CD4-positive, alpha-beta memory T cell (primary cell): ENCODE measurements around the gene UFSP2. TPM values are rescaled to one million over a fixed set of nuclear protein-coding genes. Genes with fewer than 3 reads are reported as not detected.
A peak's percentile ranks its signal among the peaks of the same experiment; 100 is the strongest.

Experiments used
- CTCF ChIA-PET: fragments of 350-600 bp; sonication (Branson Sonifier 250); formaldehyde crosslinking; loops from one replicate; lab custom pipeline; 2021; ENCODE audit warnings: inconsistent platforms; ENCODE audit not compliant: partially characterized antibody; lab: Charles Lee
- POLR2A ChIA-PET: fragments of 350-600 bp; sonication (Branson Sonifier 250); formaldehyde crosslinking; loops from one replicate; lab custom pipeline; 2021; ENCODE audit not compliant: partially characterized antibody; lab: Charles Lee
- DNase-seq, 5 donors: peaks; one replicate each; pipeline versions ENCODE4 v3.0.0 to v3.0.0-alpha.2; 2020 to 2022; ENCODE audit warnings: mixed read lengths in 1 of 5
- H3K27ac ChIP-seq: one replicate; pipeline ENCODE4 v1.7.0; 2013; ENCODE audit warnings: low read depth, low read length
- H3K27me3 ChIP-seq: 2 replicates; pipeline ENCODE4 v1.7.0; 2013; ENCODE audit warnings: mild to moderate bottlenecking, low read length, moderate library complexity; ENCODE audit not compliant: insufficient read depth
- H3K36me3 ChIP-seq: 2 replicates; pipeline ENCODE4 v1.7.0; 2013; ENCODE audit warnings: mild to moderate bottlenecking, low read length, moderate library complexity; ENCODE audit not compliant: insufficient read depth
- H3K4me1 ChIP-seq: 2 replicates; pipeline ENCODE4 v1.7.0; 2013; ENCODE audit warnings: mild to moderate bottlenecking, low read length, moderate library complexity; ENCODE audit not compliant: insufficient read depth
- H3K4me3 ChIP-seq, 2 donors: one replicate each; pipeline ENCODE4 v1.7.0; 2013; ENCODE audit warnings: low read length in 2 of 2, mild to moderate bottlenecking in 1 of 2
- H3K9me3 ChIP-seq, 2 donors: one replicate each; pipeline ENCODE4 v1.7.0; 2013; ENCODE audit warnings: low read length in 2 of 2, control low read depth in 1 of 2; ENCODE audit not compliant: control insufficient read depth in 1 of 2
- H3K27ac Mint-ChIP-seq, 7 donors: one replicate each; pipeline ENCODE4 v1.8.0; 2020 to 2021; ENCODE audit warnings: mixed read lengths in 7 of 7, mild to moderate bottlenecking in 6 of 7, inconsistent platforms in 3 of 7, moderate library complexity in 3 of 7
- H3K27me3 Mint-ChIP-seq, 2 donors: one replicate each; pipeline ENCODE4 v1.8.0; 2020 to 2021; ENCODE audit warnings: mixed read lengths in 2 of 2
- H3K36me3 Mint-ChIP-seq, 2 donors: one replicate each; pipeline ENCODE4 v1.8.0; 2020 to 2021; ENCODE audit warnings: mixed read lengths in 2 of 2, inconsistent platforms in 1 of 2, mild to moderate bottlenecking in 1 of 2
- H3K4me1 Mint-ChIP-seq, 4 donors: one replicate each; pipeline ENCODE4 v1.8.0; 2020 to 2021; ENCODE audit warnings: mixed read lengths in 4 of 4, mild to moderate bottlenecking in 1 of 4
- H3K4me3 Mint-ChIP-seq, 8 donors: one replicate each; pipeline ENCODE4 v1.8.0; 2020 to 2021; ENCODE audit warnings: mixed read lengths in 8 of 8, mild to moderate bottlenecking in 7 of 8, moderate library complexity in 6 of 8, inconsistent platforms in 3 of 8
- H3K9me3 Mint-ChIP-seq, 8 donors: one replicate each; pipeline ENCODE4 v1.8.0; 2020 to 2021; ENCODE audit warnings: mixed read lengths in 8 of 8, mild to moderate bottlenecking in 5 of 8, inconsistent platforms in 3 of 8, moderate library complexity in 1 of 8
- intact Hi-C: fragments of 100-400 bp; cut with micrococcal nuclease; formaldehyde crosslinking; loops from one replicate; pipeline ENCODE4 v1.15.1; 2023
- polyA plus RNA-seq, 2 donors: library from polyadenylated mRNA; unstranded; fragments of 300-500 nt; fragmentation: Illumina TruSeq; gene quantifications; one replicate each; pipeline ENCODE4 v1.2.3, GENCODE V29; 2021
- total RNA-seq, 2 experiments: library from RNA; stranded (reverse); gene quantifications; one replicate each; pipeline ENCODE4 v1.2.3, GENCODE V29; 2021

The UFSP2 gene
- total and polyA plus RNA-seq, 4 experiments from 2014 or later: 30.1 to 53.8 (median 37.0) TPM

- Mint-ChIP-seq H3K9me3 (no peaks in the 10 kb centered on the region), H3K36me3 (peaks cover 34 to 56% of the 10 kb centered on the region in 2 donors), H3K4me3 (no peak overlapping the region), H3K27ac (no peak overlapping the region), H3K4me1 (peaks cover 0 to 4% (median 3%) of the 10 kb centered on the region in 4 donors), H3K27me3 (no peaks in the 10 kb centered on the region)
- Histone ChIP-seq H3K4me1 (no peaks in the 10 kb centered on the region), H3K36me3 (peaks cover 22% of the 10 kb centered on the region), H3K9me3 (no peaks in the 10 kb centered on the region), H3K27me3 (no peaks in the 10 kb centered on the region), H3K4me3 (no peak overlapping the region), H3K27ac (no peak overlapping the region)
- DNase-seq: no peak
- intact Hi-C loops: no loop called here
- ChIA-PET POLR2A (no interaction called here), CTCF (no interaction called here)
These were observed 13.9 kb downstream of the UFSP2 start for GRCh38 chr4:185411849-185412248.

- ChIA-PET CTCF (no interaction called here), POLR2A (interaction anchor here (1.3 kb wide), 1 partner anchor 12 kb away, joined by 3 read pairs; the partner anchor contains the start of gene ANKRD37)
- peaks cover 0 to 2% (median 0%) of the 10 kb centered on the region in 8 donors for H3K9me3 Mint-ChIP-seq
- peaks cover 38 to 50% of the 10 kb centered on the region in 2 donors for H3K36me3 Mint-ChIP-seq
- intact Hi-C loops: no loop called here
- H3K4me3 Mint-ChIP-seq: no peak overlapping the region
- Histone ChIP-seq H3K27me3 (no peaks in the 10 kb centered on the region), H3K4me3 (no peak overlapping the region), H3K4me1 (no peaks in the 10 kb centered on the region), H3K9me3 (no peaks in the 10 kb centered on the region), H3K27ac (no peak overlapping the region), H3K36me3 (peaks cover 17% of the 10 kb centered on the region)
- DNase-seq: no peak
- peak overlapping the region in 1 of 7 donors; percentile 58 for H3K27ac Mint-ChIP-seq
- H3K4me1 Mint-ChIP-seq: peaks cover 0 to 2% (median 0%) of the 10 kb centered on the region in 4 donors
- H3K27me3 Mint-ChIP-seq: no peaks in the 10 kb centered on the region
These were observed 17.3 kb downstream of the UFSP2 start for GRCh38 chr4:185408432-185408831.

DNA sequence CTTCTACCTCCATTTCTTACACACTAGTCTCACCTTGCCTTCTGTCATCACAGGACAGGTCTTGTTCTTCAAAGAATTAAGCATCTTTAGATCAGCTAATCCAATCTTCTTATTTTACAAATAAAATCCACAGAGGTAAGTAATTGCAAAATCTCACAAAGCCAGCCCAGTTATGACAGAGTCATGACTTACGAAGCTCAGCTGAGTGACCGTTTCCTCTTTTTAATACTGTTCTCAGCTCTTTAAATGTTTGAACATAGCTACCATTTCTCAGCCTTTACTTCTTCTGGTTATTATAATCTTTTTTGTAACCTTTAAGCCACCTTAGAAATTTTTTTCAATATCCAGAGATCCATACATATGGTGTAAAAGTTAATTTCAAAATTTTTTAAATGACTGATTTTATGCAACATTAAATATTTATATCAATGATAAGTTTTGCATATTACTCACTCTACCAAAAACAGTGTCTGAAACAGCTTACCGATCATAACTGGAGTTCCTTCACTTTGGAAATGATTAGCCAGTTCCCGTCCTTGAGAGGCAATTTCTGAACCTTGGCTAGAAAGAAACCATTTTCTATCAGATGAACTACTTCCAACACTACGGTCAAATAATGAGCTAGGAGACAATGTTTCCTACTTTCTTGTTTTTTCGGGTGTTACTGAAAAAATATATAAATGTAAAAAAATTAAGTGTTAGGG is 20.3 kb downstream of the UFSP2 start:
- ChIA-PET POLR2A (interaction anchor here (1.4 to 2.1 kb wide), 2 partner anchors 10 to 20 kb away, joined by 7 to 9 read pairs; partner anchors contain the start of genes ANKRD37, LRP2BP and UFSP2), CTCF (interaction anchor here (1.4 kb wide), 2 partner anchors 10 to 20 kb away, joined by 3 to 4 read pairs; partner anchors contain the start of genes LRP2BP and UFSP2)
- peaks cover 0 to 2% (median 0%) of the 10 kb centered on the region in 8 donors for H3K9me3 Mint-ChIP-seq
- Histone ChIP-seq H3K36me3 (peaks cover 26% of the 10 kb centered on the region), H3K27ac (no peak overlapping the region), H3K4me1 (no peaks in the 10 kb centered on the region), H3K4me3 (no peak overlapping the region), H3K9me3 (no peaks in the 10 kb centered on the region), H3K27me3 (no peaks in the 10 kb centered on the region)
- intact Hi-C loops: no loop called here
- peaks cover 0 to 3% (median 0%) of the 10 kb centered on the region in 4 donors for H3K4me1 Mint-ChIP-seq
- H3K27ac Mint-ChIP-seq: peak overlapping the region in 3 of 7 donors; percentile 22 to 50 (median 31)
- no peak overlapping the region for H3K4me3 Mint-ChIP-seq
- no peak for DNase-seq
- no peaks in the 10 kb centered on the region for H3K27me3 Mint-ChIP-seq
- peaks cover 35 to 54% of the 10 kb centered on the region in 2 donors for H3K36me3 Mint-ChIP-seq

GRCh38 chr4:185404031-185404430 is 21.7 kb downstream of the UFSP2 start:
- H3K9me3 Mint-ChIP-seq: peaks cover 0 to 2% (median 0%) of the 10 kb centered on the region in 8 donors
- H3K27me3 ChIP-seq: no peaks in the 10 kb centered on the region
- peaks cover 0 to 1% (median 0%) of the 10 kb centered on the region in 4 donors for H3K4me1 Mint-ChIP-seq
- H3K27ac Mint-ChIP-seq: no peak overlapping the region
- no peak overlapping the region for H3K4me3 ChIP-seq
- H3K27ac ChIP-seq: no peak overlapping the region
- intact Hi-C loops: no loop called here
- H3K9me3 ChIP-seq: no peaks in the 10 kb centered on the region
- DNase-seq: no peak
- H3K36me3 ChIP-seq: peaks cover 22% of the 10 kb centered on the region
- no peaks in the 10 kb centered on the region for H3K4me1 ChIP-seq
- peaks cover 33 to 60% of the 10 kb centered on the region in 2 donors for H3K36me3 Mint-ChIP-seq
- H3K27me3 Mint-ChIP-seq: no peaks in the 10 kb centered on the region
- H3K4me3 Mint-ChIP-seq: no peak overlapping the region
- POLR2A ChIA-PET: no interaction called here
- CTCF ChIA-PET: interaction anchor here (1.3 kb wide), 1 partner anchor 23 kb away, joined by 3 read pairs; no protein-coding TSS in a partner anchor

GRCh38 chr4:185399466-185399865 is 26.3 kb downstream of the UFSP2 start:
- DNase-seq: no peak
- Mint-ChIP-seq H3K4me3 (no peak overlapping the region), H3K27me3 (no peaks in the 10 kb centered on the region), H3K4me1 (peaks cover 7 to 18% (median 15%) of the 10 kb centered on the region in 4 donors), H3K36me3 (peaks cover 16 to 41% of the 10 kb centered on the region in 2 donors), H3K27ac (no peak overlapping the region), H3K9me3 (no peaks in the 10 kb centered on the region)
- POLR2A ChIA-PET: no interaction called here
- Histone ChIP-seq H3K36me3 (peaks cover 9% of the 10 kb centered on the region), H3K9me3 (no peaks in the 10 kb centered on the region), H3K4me3 (no peak overlapping the region), H3K4me1 (peaks cover 12% of the 10 kb centered on the region), H3K27ac (no peak overlapping the region), H3K27me3 (no peaks in the 10 kb centered on the region)
- intact Hi-C loops: loop anchor here (5.0 to 10.0 kb wide), 6 partner anchors 257 to 1742 kb away; partner anchors contain the start of genes ACSL1, CENPU, CYP4V2 and RWDD4
- CTCF ChIA-PET: no interaction called here

DNA sequence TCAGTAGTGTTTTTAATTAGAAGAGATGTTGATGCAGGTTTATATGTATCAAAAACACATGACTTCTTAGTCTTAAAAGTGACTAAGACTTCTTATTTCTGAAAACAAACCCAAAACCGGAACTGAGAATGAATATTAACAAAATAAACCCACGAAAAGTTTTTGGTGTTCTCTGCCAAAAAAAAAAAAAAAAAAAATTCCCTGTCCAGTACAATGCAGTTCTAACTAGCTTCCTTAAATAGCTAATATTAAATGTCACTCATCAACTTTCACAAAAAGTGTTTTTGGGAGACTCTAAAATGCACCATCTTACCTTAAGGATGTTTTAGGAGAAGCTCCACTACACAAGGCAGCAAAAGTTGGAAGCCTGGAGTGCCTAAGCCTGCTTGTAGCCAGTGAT is 27.1 kb downstream of the UFSP2 start:
- POLR2A ChIA-PET: interaction anchor here (0.6 kb wide), 1 partner anchor 27 kb away, joined by 3 read pairs; the partner anchor contains the start of gene UFSP2
- Mint-ChIP-seq H3K4me3 (no peak overlapping the region), H3K27ac (peak overlapping the region in 2 of 7 donors; percentile 13 to 47), H3K4me1 (peaks cover 10 to 21% (median 17%) of the 10 kb centered on the region in 4 donors), H3K9me3 (no peaks in the 10 kb centered on the region), H3K36me3 (peaks cover 13 to 38% of the 10 kb centered on the region in 2 donors), H3K27me3 (no peaks in the 10 kb centered on the region)
- CTCF ChIA-PET: no interaction called here
- peaks cover 9% of the 10 kb centered on the region for H3K36me3 ChIP-seq
- H3K4me3 ChIP-seq: no peak overlapping the region
- peaks cover 18% of the 10 kb centered on the region for H3K4me1 ChIP-seq
- intact Hi-C loops: loop anchor here (5.0 to 10.0 kb wide), 6 partner anchors 256 to 1741 kb away; partner anchors contain the start of genes ACSL1, CENPU, CYP4V2 and RWDD4
- DNase-seq: no peak
- no peaks in the 10 kb centered on the region for H3K9me3 ChIP-seq
- H3K27me3 ChIP-seq: no peaks in the 10 kb centered on the region
- H3K27ac ChIP-seq: no peak overlapping the region
